ENCODE data around the gene THSD7B.
"Not testable (repeated sequence)": the region's sequence is repeated elsewhere in the genome, so short reads cannot be mapped to it uniquely, and the experiment has no call there.

THSD7B gene

DNA sequence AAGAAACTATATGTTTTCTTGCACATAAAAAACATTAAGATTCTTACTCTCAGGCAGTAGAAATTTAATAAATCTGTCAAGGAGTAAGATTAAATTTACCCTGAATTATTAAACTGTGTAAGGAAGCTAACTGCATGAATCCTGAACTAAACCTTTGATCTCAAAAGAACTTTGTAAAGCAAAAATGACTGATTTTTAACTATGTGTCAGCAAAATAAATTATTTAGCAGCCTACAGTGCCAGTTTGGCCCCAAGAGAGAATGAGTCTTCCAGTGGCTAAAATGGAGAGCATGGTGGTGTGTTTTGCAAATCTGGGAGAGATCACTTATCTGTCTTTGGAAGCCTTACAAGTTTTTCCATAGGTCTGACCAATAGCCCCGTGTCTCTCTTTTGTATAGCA lies 190.7 kb downstream of the THSD7B start:
- no peak for DNase-seq

GRCh38 chr2:136957044-136957443 lies 191.7 kb downstream of the THSD7B start:
- peak; percentile 43 for DNase-seq

DNA sequence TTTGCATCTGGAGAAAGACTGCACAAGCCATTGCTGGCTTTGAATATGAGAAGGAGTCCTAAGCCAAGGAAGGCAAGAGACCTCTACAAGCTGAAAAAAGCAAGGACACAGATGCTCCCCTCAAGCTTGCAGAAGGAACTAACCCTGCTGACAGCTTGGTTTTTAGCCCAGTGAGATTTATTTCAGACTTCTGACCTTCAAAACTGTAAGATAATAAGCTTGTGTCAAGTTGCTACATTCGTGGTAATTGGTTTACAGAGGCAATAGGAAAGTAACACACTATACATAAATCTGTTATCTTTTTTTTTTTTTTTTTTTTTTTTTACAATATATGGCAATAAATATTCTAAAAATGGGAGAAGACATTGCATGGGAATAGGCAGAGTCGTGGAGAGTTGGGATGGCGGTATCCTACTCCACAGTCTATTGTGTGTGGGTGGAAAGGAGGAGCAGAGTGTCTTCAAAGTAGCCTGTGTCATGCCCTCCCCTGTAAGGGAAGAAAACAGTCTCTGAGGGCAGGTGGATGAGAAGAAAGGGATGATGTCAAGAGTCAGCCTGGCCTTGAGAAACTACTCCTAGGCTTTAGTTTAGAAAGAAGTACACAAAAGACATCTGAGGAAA lies 196.9 kb downstream of the THSD7B start:
- DNase-seq: no peak

DNA sequence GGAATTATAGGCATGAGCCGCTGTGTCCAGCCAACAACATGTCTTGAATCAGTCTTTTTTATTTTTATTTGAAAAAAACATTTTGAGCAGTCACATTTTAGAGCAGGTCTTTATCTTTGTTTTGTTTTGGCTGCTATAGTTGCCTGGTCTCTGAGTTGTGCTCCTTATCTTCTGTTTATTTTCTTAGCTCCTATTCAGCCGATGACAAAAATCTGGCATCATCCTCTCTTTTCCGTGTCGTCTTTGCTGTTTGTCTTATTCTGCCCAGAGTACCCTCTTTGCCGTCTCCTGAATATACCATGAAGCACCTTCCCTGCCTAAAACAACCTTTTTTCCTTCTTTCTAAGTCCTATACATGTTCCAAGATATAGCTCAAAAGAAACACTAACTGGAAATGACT lies 201.1 kb downstream of the THSD7B start:
- no peak for DNase-seq

GRCh38 chr2:136980303-136980702 lies 215.0 kb downstream of the THSD7B start:
- no peak for DNase-seq

GRCh38 chr2:136981689-136982088 lies 216.3 kb downstream of the THSD7B start:
- not testable (repeated sequence) for DNase-seq

DNA sequence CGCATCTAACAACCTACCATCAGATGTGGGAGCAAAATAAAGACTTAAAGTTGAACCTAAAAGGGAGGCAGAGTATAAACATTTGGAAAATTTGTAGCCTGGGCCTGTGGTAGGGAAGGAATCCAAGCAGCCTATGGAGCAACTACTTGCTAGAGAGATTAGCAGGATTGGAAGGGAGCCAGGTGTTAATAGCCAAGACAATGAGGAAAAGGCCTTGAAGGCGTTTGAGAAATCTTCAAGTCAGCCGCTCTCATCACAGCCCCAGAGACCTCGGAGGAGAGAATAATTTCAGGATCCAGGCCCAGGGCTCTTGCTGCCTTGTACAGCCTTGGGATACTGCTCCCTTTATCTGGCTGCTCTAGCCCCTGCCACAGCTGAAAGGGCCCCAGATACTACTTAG lies 219.7 kb downstream of the THSD7B start:
- no peak for DNase-seq

DNA sequence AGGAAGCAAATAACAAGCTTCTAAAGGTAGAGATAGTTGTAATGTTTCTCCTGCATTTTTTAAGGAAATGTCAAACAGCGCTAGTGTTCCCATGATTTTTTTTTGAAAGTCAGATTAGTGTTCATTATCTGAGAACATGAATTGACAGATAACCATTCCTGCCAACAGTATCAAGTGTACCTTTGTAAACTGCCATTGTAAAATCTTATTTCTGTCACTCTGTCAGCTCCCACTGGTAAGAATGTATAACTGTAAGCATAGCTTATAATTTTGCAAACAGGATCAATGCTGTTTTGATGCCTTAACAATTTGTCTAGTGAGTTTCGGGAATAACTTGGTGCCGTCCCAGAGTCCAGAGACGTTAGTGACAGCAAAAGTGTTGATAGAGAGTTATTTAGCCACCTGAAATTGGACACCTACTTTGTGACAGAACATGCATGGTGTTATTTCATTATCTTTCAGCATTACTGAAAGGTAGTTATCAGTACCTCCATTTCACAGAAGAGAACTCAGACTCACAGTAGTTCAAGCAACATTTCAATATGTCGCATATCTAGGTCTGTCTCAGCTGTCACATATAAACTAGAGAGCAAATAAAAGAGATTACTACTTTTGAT lies 221.4 kb downstream of the THSD7B start:
- DNase-seq: no peak

GRCh38 chr2:136990316-136990715 lies 225.0 kb downstream of the THSD7B start:
- no peak for DNase-seq

DNA sequence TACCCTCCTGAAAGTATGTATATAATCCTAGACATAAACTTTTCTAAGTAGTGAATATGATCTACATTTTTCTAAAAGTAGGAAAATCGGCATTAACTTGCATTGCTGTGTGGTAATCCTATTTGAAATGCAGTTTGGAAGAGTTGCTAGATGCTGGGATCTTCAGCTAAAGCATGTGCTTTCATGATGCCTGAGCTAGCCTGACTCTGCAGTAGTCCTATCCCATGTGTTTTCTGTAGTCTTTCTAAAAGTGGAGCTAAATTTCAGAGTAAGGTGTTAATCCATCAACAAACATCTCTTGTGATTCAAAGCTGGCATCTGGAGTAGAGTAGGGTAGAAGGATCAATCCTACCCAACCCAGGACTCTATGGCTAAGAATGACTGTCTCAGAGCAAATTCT lies 229.4 kb downstream of the THSD7B start:
- DNase-seq: no peak

- DNase-seq: no peak
These were observed 232.2 kb downstream of the THSD7B start for GRCh38 chr2:136997557-136997956.

DNA sequence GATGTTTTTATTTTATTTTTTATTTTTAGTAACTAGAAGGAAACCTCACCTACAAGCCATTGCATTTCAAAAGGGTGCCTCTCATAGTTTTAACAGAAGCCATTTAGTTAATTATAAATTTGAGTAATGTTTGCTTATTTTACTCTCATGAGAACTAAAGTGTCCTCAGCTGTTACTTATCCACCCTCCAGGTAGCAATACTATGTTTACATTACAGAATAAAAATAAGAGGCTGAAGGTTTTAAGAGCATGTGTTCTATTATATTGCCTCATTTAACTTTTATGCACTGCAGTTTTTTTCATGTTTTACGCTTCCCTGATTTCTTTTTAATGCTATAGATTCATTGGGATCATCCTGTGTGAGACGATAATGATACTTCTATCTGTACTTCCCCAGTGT lies 235.5 kb downstream of the THSD7B start:
- DNase-seq: no peak

GRCh38 chr2:137002896-137003295 lies 237.6 kb downstream of the THSD7B start:
- no peak for DNase-seq

DNA sequence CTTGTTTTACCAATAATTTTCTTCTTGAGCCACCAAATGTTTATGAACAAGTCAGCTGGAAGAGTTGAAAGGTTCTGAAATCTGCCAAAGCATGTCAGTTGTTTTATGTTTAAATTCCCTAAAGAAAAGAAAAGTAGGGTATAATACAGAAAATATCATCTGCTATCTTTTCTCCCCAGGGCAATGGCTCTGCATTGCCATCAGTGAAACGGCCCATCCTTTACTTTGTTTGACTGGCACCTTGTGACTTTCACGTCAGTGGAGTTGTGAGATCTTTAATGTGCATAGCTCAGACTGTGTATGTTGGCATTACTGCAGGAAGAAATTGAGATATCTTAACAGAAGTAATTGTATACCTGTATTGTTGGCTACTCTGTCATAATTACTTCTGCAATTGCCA lies 239.9 kb downstream of the THSD7B start:
- DNase-seq: no peak

DNA sequence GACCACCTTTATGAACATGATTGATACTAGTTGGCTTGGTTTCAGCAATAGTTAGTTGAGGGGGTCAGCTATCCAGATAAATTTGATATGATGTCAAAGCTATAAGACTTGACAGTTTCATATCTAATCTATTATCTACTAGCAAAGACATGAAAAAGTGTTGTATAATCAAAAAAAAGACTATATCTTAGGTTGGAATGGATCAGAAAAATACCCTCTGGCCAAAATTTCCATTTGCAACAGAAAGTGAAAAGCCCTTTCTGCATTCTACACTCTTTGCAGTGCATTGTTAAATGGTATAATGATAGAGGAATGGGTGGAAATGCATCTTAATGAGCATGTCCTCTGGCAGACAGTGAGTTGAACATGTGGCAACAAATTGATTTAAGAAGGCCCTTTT lies 242.6 kb downstream of the THSD7B start:
- no peak for DNase-seq

DNA sequence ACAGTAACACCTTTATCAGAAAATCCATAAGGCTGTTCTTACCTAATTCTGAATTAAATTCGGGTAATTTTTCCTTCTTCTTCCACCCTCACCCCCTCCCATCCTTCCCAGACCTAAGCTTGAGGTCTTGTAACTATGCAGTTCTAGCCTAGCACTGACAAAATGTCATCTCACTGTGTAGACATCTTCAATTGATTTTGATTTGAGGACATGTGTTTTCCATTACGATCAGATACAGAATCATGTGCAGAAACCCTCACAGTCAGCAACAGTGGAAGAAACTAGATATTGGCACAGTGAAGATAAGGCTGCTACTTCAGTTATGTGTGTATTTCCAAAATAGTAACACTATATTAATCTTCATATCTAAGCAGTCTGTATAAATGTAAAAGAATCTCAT lies 244.6 kb downstream of the THSD7B start:
- DNase-seq: no peak

DNA sequence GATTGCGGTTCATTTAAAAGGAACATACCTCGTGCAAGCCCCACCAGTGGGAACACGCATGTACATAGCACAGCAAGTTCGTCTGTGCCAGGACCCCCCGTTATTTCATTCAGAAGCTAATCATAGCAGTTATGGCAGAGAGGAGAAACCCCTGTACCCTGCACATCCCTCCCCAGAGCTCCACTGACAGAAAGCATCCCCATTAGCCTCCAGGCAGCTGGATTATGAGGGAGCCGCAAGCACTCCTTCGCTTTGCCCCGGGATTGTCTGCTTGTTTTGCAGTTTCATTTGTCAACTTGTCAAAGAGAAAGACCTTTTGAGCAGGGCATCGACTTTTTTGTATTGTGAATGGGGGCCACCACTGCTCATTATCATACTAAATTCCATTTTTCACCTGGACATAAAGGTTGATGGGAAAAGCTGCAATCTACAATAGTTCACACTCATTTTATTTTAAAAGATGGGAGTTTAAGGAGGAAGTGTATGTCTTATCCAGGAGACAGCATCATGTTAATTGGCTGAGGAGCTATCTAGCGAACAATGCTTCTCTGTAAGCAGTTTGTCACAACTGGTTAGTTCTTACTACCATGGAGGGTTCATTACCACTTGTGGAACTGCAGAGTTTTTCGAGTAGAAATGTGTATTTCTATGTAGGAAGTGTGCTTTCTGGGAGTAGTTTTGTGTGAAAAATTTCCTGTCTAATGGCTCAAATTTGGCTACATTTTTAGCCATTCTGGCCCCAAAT lies 255.3 kb downstream of the THSD7B start:
- DNase-seq: no peak

- no peak for DNase-seq
These were observed 256.4 kb downstream of the THSD7B start for GRCh38 chr2:137021763-137022162.

DNA sequence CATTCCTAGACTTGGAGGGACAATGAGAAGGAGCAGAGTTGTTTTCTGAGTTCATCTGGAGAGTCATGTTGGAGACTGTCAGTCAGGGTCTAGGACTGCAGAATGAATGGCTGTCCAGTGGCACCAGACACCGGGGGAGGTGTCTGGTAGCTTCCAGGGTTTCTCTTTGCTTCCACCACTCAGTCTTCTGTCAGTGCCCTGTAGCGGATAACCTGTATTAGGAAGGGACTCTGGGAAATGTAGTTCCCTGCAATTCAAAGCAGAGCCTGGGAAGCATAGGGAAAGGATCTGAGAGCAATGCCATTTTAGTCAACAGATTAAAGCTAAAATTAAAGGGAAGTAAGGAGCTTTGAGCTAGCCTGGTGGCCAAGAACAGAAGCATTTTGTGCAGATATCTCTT lies 257.9 kb downstream of the THSD7B start:
- DNase-seq: no peak

GRCh38 chr2:137031731-137032130 lies 266.4 kb downstream of the THSD7B start:
- no peak for DNase-seq

DNA sequence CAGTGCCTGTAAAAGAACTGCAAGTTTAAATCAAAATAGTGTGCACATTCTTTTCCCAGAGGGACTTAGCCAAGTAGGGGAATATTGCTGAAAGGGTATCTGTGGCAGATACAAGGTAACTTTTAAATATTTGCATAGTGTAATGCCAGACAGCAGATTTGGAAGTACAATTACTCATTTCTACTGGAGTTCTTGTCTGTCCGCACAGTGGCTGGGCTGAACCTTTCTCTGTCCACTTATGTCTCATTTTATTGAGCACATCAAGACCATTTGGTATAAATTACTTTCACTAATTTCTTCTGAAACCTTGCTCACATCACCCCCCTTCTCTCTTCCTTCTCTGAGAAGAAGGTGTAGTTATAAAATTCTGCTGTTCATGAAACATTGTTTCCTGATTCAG lies 271.3 kb downstream of the THSD7B start:
- DNase-seq: no peak

- DNase-seq: no peak
These were observed 274.3 kb downstream of the THSD7B start for GRCh38 chr2:137039482-137040152.

GRCh38 chr2:137047369-137047768 lies 282.0 kb downstream of the THSD7B start:
- DNase-seq: no peak

GRCh38 chr2:137048455-137048854 lies 283.1 kb downstream of the THSD7B start:
- DNase-seq: no peak

Measured in RPMI8226 (cell line).